Activated CD8-positive, alpha-beta memory T cell treated with anti-CD3 and anti-CD28 coated beads for 4 hours (primary cell): Measurements from ENCODE around the gene TBXAS1.

Experiments used
- DNase-seq, 2 donors: peaks; one replicate each; pipeline ENCODE4 v3.0.0-alpha.2; 2020; ENCODE audit warnings: low read depth in 2 of 2

The TBXAS1 gene

DNA sequence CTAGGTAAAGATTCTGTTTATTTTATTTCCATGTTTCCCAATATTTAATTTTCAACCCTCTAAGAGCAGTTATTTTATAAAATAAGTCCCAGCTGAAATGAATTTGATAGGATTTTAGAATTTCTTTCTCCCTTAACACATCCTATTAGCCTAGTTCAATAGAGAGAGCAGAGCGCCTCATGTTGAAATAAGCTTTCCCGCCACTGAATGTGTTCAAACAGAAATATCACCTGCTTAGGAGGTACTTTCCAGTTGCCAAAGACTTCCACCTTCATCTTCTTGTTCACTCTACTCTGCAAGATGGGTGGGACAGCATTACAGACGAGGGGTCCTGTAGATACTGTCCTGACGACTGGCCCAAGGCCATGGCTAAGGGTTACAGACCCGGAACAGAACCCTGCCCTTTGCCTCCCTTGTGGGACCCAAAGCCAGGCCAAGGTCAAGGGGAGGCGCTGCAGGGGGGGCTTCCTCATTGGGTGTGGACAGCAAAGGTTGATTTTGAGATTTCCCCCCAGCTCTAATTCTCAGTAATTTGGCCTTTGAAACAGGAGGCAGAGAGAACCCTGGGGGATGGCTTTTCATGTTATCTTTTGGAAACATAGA, 171.7 kb downstream of the TBXAS1 start:
- DNase-seq = no peak

DNA sequence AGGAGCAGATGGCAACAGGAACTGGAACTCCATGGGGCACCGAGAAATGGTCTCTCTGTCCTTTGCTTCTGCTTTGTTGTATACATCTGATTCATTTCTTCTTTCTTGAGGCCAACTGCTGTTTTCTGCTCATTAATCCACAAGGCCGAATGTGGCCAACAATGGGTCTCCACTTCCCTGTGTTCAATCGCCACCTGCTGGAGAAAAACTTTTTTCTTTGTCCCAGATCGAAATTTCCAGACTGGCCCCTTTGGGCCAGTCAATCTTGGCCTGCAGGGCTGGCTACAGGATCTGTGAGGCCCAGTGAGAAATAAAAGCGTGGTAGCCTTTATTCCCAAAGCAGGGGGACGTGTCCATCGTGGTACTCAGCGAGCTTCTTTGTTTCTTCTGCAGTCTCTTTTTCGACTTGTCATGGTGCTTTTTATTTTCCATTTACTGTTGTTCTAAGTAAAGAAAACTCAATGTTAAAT, 174.9 kb downstream of the TBXAS1 start:
- no peak for DNase-seq

DNA sequence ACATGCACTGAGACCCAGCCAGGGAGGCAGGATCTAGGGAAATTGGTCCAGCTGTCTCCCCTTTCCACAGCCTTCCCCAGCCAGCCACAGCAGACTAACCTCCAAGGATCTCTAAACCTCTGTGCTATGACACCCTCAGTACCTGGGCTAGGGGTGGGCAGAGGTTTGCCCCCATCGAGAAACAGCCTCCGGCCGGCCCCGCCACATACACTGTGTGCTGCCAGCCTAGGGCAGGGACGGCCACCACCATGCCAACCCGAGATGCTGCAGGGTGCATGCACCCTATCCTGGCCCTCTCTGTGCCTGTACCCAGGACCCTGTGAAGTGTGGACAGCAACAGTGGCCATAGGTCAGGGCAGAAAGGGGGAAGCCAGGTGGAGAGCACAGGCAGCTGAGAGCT, 175.6 kb downstream of the TBXAS1 start:
- DNase-seq = no peak

DNA sequence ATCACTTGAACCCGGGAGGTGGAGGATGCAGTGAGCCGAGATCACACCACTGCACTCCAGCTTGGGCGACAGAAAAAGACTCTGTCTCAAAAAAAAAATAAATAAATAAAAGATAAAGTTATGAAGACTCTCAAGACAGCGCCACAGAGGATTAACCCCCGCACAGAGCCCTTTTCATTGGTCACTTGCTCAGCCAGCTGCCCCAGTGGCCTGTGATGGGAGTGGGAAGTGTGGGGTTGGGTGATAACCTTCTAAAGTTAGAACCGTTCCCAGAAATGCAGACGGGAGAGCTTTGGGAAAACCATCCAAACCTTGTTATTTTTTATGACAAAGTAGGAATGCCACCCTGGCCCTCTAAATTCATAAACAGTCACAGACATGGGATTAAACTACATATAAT, 176.3 kb downstream of the TBXAS1 start:
- DNase-seq = no peak

DNA sequence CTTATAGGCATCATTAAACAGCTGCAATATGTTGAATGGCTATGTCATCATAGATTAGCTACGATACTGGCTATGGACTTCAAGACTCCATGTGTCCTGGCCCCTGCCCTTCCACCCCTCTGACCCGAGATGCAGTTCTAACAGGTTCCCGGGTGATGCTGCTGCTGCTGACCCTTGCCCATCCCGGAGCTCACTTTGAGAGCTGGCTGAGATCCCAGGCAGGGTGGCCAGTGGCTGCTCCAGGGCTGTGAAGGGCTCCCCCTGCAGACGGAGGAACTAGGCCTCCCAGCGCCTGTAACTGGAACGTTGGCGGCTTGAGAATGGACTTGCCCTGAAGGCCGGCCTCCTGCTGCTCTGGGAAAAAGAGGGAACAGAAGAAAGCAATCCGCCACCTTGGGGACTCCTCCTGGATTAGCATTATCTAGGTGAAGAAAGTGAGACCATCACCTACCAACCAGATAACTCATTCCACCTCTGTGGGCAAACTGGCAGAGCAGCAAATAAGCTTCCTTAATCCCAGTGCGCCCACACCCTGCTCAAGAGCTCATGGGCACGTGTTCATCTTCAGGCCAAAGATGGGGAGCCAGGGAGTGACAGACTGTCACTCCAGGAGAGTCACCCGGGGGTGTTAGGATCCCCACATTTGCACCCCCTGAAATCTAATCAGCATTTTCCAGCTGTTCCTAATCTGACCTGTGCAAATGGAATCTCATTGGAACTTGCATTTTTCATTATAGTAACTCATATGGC, 176.9 kb downstream of the TBXAS1 start:
- no peak for DNase-seq

DNA sequence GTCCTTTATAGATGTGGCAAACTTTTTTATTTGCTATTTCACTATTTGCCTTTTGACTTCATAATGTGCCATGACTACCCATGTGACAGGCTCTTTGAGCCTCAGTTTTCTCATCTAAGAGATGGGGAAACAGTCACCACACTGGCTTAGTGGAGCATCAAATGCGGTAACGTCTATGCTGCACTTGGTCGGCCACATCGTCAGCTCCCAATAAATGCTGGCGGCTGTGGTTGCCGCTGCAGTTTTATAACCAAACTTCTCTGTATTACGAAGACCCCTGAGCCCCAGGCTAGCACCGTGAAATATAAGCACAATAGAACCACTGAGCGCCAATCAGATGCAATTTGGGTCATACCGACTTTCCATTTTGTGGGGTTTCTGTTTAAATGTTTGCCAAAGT, 177.5 kb downstream of the TBXAS1 start:
- DNase-seq = no peak

DNA sequence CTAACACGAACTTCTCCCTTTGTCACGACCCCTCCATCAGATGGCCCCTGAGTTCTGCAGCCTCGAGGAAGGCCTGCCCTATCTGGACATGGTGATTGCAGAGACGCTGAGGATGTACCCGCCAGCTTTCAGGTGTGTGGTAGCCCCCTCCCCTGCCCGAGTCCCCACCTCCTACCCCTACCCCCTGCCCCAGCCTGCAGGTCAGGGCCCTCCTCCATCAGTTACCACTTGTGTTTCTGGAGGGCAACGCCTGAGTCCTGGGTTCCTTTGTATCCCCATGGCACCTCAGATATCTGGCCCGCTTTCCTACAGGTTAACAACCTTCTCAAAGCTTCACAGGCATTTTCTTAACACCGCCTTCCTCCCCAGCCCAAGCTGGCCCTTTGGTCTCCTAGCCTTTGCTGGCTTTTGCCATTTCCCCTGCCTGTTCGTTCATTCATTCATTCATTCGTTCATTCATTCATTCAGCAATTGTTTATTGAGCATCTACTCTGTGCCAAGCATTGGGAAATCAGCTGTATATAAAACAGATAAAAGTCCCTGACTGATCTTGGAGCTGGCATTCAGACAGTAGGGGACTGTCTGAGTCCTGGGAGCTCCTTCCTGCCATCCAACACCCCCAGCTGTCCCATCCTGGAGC, 178.1 kb downstream of the TBXAS1 start:
- no peak for DNase-seq

DNA sequence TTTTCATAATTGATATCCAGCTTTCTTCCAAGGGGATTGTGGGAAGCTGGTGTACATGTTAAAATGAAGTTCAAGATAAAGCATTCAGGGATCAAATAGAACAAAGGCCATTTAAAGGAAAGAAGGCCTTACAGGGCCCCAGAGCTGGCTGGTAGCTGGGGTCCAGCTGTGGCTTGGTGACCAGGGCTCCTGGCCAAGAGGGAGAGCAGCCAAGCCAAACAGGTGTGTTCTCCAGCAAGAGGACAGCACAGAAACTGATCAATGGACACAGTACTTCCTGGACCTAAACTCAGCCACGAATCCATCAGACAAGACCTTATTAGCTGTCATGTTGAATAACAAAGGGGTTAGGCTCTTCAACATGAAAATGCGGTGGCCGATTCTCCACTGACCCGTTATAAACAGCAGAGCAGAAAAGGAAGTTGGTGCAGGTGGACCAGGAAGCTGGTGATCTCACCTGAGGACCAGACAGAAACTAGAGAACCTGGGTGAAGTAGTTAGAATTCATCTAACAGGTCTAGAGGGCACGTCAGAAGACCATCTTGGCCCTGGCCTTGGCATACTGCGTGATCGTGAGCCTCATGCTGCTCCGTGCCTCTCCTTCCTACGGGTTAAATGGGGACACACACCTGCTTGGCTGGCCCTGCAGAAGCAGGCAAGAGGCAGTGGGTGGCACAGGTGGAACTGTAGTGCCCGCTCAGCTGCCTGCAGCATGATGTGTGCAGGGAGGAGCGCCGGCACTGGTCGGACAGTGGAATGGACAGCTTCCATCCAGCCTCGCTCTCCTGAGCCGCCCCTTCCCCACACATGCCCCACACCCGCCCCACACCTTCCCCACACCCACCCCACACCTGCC, 179.9 kb downstream of the TBXAS1 start:
- DNase-seq = no peak

DNA sequence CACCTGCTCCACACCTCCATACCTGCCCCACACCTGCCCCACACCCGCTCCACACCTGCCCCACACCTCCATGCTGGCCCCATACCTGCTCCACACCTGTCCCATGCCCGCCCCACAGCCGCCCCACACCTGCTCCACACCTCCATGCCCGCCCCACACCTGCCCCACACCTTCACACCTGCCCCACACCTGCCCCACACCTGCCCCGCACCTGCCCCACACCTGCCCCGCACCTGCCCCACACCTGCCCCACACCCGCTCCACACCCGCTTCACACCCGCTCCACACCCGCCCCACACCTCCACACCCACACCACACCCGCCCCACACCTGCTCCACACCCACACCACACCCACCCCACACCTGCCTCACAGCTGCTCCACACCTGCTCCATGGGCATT, 180.7 kb downstream of the TBXAS1 start:
- DNase-seq = no peak

DNA sequence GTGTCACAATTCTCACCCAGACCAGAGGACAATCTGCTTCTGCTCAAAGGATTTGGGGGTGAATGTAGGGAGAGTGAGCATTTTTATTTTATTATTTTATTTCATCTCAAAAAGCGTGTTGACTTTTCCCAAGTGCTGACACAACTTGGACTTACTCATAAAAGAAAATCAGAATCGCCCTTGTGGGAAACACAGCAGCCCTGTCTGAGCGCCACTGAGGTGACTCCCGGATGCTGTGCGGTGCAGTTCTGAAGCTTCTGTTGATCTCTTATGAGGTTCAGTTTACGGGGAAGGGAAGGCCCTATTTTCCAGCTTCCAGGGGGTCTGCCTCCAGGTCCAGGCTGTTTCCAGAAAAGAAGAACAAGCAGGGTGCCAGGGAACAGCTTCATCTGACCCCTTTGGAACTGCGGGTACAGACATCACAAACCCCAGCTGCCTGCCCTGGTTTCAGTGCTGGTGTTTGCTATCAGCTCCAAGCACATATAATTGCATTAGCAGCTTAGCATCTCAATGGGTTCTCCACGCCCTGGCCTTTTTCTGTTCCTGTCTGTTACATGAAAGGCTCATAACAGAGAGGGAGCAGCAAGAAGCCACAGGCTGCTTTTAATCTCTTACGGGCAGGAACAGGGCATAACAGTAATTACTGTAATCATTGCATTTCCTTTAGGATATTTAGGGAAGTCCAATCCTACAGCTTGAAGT, 181.3 kb downstream of the TBXAS1 start:
- DNase-seq = no peak

DNA sequence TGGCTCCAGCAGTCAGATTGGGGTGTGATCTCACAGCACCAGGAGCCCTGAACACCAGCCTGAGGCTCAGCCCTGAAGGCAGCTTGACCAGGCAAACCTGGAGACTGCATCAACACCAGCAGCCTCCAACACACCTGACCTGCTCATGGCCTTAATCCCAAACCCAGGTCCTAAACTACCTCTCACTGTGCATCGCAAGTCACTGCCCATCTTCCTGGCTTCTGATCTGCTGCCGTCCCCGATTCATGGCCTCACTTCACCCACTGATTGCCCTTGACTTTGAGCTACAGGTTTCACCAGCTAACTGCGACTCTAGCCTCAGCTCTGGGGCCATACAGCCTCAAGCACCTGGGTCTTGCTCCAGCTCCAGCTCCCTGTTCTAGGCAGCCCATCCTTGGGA, 184.6 kb downstream of the TBXAS1 start:
- no peak for DNase-seq

DNA sequence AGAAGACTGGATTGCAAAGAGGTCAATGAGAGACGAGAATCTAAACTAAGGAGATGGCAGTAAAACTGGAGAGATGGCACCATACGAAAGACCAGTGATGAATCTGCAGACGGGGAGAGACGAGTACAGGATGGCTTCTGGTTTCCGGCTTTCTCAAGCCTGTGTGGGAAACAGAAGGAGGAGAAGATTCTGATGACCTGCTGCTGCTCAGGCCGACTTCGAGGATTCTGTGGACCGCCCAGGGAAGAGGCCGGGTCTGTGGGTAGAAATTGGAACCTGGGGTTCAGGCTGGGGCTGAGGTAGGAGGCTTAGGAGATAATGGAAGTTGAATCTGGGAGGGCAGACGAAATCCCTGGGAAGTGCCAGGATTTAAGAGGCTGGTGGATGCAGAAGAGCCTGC, 185.1 kb downstream of the TBXAS1 start:
- DNase-seq = no peak

DNA sequence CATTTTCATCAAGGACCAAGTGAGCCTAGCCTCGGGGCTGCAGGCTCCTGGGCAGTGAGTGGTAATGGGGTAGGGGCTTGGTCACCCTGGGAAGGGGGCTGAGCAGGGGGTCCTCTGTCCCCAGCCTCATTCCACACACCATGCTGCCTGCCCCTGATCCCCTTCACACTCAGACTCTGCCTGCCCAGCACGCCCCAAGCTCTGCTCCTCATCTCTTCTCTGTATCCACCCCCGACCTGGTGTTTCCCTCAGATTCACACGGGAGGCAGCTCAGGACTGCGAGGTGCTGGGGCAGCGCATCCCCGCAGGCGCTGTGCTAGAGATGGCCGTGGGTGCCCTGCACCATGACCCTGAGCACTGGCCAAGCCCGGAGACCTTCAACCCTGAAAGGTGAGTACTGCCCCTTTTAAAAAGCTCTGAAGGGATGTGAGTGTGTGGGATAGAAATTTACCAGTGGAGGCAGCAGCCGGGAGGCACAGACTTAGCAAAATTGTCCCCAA, 186.5 kb downstream of the TBXAS1 start:
- DNase-seq = no peak

DNA sequence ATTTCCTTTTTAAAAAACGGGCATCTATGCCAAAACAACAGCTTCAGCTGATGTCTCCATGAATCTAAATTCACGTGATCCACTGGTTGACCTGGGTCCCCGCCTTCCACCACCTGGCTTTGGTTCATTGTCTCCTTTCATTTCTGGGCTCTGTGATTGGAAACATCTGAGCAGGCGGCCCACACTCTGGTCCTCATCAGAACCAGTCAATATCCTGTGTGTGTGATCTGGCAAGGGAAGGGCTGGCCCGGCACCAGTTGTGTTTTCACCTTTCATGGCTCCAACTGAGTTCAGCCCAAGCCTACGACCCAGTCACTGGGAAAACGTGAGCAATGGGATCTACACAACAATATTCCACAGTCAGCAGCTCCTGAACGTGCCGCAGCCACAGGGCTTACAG, 187.5 kb downstream of the TBXAS1 start:
- DNase-seq = no peak

DNA sequence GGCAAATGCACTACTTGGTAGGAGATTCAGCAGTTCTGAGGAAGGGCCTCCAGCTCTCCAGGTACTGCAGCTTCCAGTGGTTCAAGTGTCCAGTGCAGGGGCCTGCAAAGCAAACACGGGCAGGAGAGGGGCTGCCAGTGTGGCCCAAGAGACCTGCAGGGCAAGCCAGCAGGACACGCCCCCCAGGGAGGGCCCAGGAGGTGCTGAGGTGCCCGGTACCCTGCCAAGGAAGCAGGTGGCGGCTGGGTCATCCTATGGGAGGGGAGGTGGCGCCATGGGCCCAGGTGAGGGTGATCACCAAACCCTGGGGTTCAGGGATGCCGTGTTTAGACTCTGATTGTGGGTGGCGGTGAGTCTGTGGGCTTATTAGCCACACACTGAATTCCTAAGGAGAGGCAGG, 188.0 kb downstream of the TBXAS1 start:
- DNase-seq = no peak

DNA sequence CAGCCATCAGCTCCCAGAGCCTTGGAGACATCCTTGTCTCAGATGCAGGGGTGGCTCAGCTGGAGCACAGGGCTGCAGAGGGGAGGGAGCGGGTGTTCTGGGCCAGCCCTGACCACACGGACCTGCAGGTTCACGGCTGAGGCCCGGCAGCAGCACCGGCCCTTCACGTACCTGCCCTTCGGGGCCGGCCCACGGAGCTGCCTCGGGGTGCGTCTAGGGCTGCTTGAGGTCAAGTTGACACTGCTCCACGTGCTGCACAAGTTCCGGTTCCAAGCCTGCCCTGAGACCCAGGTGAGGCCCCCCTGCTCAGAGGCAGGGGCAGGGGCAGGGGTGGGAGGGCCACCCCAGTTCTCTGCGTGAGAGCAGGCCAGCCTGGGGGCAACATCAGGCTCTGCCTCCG, 188.5 kb downstream of the TBXAS1 start:
- no peak for DNase-seq

DNA sequence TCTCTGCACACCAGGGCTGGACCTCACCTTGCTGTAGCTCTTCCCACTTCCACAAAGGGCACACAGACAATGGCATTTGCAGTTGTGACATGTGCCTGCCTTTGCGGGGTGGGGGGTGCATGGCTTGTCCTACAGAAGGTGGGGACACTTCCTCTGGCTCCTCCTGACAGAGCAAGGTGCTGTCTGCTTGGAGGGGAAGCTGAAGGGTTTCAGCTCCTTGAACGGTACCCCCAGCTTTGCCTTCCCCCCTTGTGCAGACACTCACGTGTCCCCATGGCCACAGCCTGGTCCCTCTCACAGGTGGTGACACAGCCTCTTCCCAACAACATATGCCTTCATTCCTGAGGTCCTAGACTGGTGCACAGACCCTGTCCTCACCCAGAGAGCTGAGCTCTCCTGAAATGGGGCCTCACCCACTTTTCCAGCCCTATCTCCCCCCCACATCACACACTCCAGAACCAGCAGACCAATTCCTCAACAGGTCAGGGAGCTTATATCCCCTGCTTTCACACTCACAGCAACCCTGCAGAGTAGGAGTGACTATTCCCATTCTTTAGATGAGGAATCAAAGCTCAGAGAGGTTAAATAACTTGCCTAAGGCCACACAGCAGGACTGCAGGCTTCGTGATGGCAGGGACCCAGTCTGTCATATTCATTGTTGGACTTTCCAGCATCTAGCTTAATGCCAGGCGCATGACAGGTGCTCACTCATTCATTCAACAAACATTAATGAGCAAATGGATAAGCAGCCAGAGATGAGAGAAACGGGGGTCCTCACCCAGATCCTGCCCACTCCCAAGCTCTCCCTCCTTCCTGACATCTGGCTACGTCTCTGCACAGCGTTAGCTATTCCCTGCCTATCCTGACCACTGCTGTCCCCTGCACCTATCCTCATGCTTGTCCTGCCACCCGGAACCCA, 189.3 kb downstream of the TBXAS1 start:
- no peak for DNase-seq

DNA sequence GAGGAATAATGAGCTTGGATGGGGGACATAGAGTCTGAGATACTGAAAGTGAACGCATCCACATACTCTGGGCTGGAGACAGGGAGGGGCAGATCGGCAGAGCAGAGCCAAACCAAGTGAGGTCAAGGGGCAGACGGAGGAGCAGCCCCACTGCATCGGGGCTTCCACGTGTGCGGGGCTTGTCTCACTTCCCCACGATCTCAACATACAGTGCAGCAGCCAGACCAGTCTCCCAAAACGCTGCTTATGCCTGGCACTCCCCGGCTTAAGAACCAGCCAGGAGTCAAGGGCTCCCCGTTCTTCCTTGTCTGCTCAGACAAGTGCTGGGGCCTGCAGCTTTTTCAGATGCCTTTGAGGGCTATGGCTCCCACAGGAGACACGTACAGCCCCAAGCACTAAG, 190.1 kb downstream of the TBXAS1 start:
- DNase-seq = no peak

DNA sequence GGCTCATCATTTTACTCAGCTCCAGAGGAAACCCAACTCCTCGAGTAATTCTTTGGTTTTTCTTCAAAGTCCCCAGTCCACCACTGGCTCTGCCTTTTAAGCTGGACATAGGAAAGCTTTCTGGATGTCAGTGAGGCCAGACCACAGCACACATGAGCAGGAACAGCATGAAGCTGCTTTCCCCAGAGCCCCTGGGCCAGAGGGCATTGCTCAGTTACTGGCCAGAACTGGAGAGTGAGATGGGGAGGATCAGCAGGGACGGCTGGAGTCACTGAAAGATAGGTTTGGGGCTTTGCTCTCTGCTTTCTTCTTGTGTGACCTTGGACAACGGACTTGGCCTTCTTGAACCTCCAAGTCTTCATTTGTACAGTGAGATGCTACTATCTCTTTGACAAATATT, 190.5 kb downstream of the TBXAS1 start:
- DNase-seq = no peak

DNA sequence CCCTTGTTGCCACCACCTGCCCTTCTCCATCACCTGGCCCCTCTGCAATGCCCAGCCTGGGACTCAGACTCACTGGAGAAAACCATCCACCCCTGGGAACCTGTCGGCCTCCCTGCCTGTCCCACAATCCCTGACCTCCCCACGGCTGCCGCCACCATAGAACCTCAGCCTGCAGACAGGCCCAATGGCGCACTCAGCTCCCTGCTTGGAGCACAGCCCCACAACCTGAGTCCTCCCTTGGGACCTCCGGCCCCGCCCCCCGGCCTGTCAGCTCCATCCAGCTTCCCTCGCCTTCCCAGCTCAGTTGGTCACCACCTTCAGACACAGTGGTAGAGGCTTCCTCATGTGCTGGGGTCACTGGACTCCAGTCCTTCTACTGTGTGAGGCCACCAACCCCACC, 192.5 kb downstream of the TBXAS1 start:
- DNase-seq = no peak
